Limb (tissue), 2 donors: Measurements from ENCODE around the gene CCDC148.
A peak's percentile ranks its signal among the peaks of the same experiment; 100 is the strongest.

Experiments
- DNase-seq, 2 donors: peaks; one replicate each; pipeline ENCODE4 v3.0.0-alpha.2; 2016; ENCODE audit errors: extremely low spot score in 2 of 2

CCDC148 gene

GRCh38 chr2:158214431-158214830 is 242.1 kb downstream of the CCDC148 start:
- DNase-seq, result no peak

GRCh38 chr2:158213773-158214172 is 242.8 kb downstream of the CCDC148 start:
- DNase-seq, result no peak

- no peak for DNase-seq
These were observed 244.3 kb downstream of the CCDC148 start for GRCh38 chr2:158212301-158212700.

- no peak for DNase-seq
These were observed 245.1 kb downstream of the CCDC148 start for GRCh38 chr2:158211502-158211901.

- DNase-seq, result no peak
These were observed 249.2 kb downstream of the CCDC148 start for GRCh38 chr2:158207354-158207753.

GRCh38 chr2:158205215-158205614 is 251.3 kb downstream of the CCDC148 start:
- DNase-seq, result no peak

- DNase-seq, result no peak
These were observed 251.8 kb downstream of the CCDC148 start for GRCh38 chr2:158204741-158205165.

GRCh38 chr2:158202161-158202815 is 254.3 kb downstream of the CCDC148 start:
- peak in 1 of 2 donors; percentile 54 for DNase-seq

GRCh38 chr2:158199928-158200650 is 256.5 kb downstream of the CCDC148 start:
- DNase-seq, result no peak

- DNase-seq, result no peak
These were observed 258.6 kb downstream of the CCDC148 start for GRCh38 chr2:158197940-158198339.

- no peak for DNase-seq
These were observed 262.3 kb downstream of the CCDC148 start for GRCh38 chr2:158194229-158194628.

- no peak for DNase-seq
These were observed 263.8 kb downstream of the CCDC148 start for GRCh38 chr2:158192515-158193443.

GRCh38 chr2:158191076-158191895 is 265.3 kb downstream of the CCDC148 start:
- peak in 1 of 2 donors; percentile 64 for DNase-seq

GRCh38 chr2:158189526-158189925 is 267.0 kb downstream of the CCDC148 start:
- DNase-seq, result no peak

- no peak for DNase-seq
These were observed 268.6 kb downstream of the CCDC148 start for GRCh38 chr2:158187908-158188307.

- DNase-seq, result no peak
These were observed 271.8 kb downstream of the CCDC148 start for GRCh38 chr2:158184556-158185343.

GRCh38 chr2:158184001-158184400 is 272.6 kb downstream of the CCDC148 start:
- DNase-seq, result no peak

GRCh38 chr2:158182676-158183295 is 273.8 kb downstream of the CCDC148 start:
- DNase-seq, result no peak

- DNase-seq, result no peak
These were observed 275.4 kb downstream of the CCDC148 start for GRCh38 chr2:158181171-158181570.

- DNase-seq, result no peak
These were observed 276.9 kb downstream of the CCDC148 start for GRCh38 chr2:158179660-158180059.
